ENCODE data around the gene NAPA.

Gene NAPA

GRCh38 chr19:47547199-47547598 lies 32.3 kb upstream of the NAPA start:
- peaks cover 15% of the 10 kb centered on the region for H3K27me3 ChIP-seq (ENCODE audit: insufficient read depth, poor library complexity, severe bottlenecking)

GRCh38 chr19:47545061-47545948 lies 30.4 kb upstream of the NAPA start:
- peaks cover 15% of the 10 kb centered on the region for H3K27me3 ChIP-seq (ENCODE audit: insufficient read depth, poor library complexity, severe bottlenecking)
- H3K27ac ChIP-seq (replicated peaks), result no peak overlapping the region

More at GRCh38 chr19:47547199-47547598, 32.3 kb upstream of the NAPA start:
- no peak for DNase-seq (ENCODE audit: low read depth in 1 of 2, low spot score in 1 of 2)
- Histone ChIP-seq H3K27ac (replicated peaks) (no peak overlapping the region), H3K4me3 (replicated peaks; ENCODE audit: insufficient read depth, low read length) (no peak overlapping the region)
- TF ChIP-seq SPI1 (IDR thresholded peaks at IDR 0.05; ENCODE audit: borderline replicate concordance, low read depth) (no peak), GABPA (IDR thresholded peaks at IDR 0.05; ENCODE audit: low read depth) (no peak), REST (IDR thresholded peaks at IDR 0.05; ENCODE audit: insufficient replicate concordance, low read depth) (no peak), CTCF (IDR thresholded peaks at IDR 0.05; ENCODE audit: insufficient read depth, low read length) (no peak), POLR2AphosphoS5 (IDR thresholded peaks at IDR 0.05; ENCODE audit: low read depth) (no peak)

More at GRCh38 chr19:47545061-47545948, 30.4 kb upstream of the NAPA start:
- TF ChIP-seq GABPA (IDR thresholded peaks at IDR 0.05; ENCODE audit: low read depth), result no peak
- no peak for TF ChIP-seq REST (IDR thresholded peaks at IDR 0.05; ENCODE audit: insufficient replicate concordance, low read depth)
- no peak for TF ChIP-seq POLR2AphosphoS5 (IDR thresholded peaks at IDR 0.05; ENCODE audit: low read depth)
- TF ChIP-seq SPI1 (IDR thresholded peaks at IDR 0.05; ENCODE audit: borderline replicate concordance, low read depth), result no peak
- no peak for TF ChIP-seq CTCF (IDR thresholded peaks at IDR 0.05; ENCODE audit: insufficient read depth, low read length)
- H3K4me3 ChIP-seq (replicated peaks; ENCODE audit: insufficient read depth, low read length), result no peak overlapping the region
- no peak for DNase-seq (ENCODE audit: low read depth in 1 of 2, low spot score in 1 of 2)
